Activated CD8-positive, alpha-beta T cell treated with anti-CD3 and anti-CD28 coated beads for 36 hours (primary cell): Measurements from ENCODE around the gene CALN1. TPM values are rescaled to one million over a fixed set of nuclear protein-coding genes. Genes with fewer than 3 reads are reported as not detected.

Source experiments
- ATAC-seq: fragments of 200-7000 bp; cut with Tn5 transposase; one replicate; pipeline ENCODE4 v1.10.0; 2021; ENCODE audit warnings: mild to moderate bottlenecking, moderate library complexity
- CTCF ChIA-PET: fragments of 350-600 bp; sonication (Branson Sonifier 250); formaldehyde crosslinking; loops from one replicate; lab custom pipeline; 2021; ENCODE audit warnings: antibody characterized with exemption; lab: Charles Lee
- POLR2A ChIA-PET: fragments of 350-600 bp; sonication (Branson Sonifier 250); formaldehyde crosslinking; loops from one replicate; lab custom pipeline; 2021; ENCODE audit warnings: antibody characterized with exemption; lab: Charles Lee
- DNase-seq: peaks from one replicate; pipeline ENCODE4 v3.0.0-alpha.2; 2020
- H3K27ac Mint-ChIP-seq: one replicate; pipeline ENCODE4 v1.8.0; 2021; ENCODE audit warnings: mild to moderate bottlenecking, mixed read lengths
- H3K27me3 Mint-ChIP-seq: one replicate; pipeline ENCODE4 v1.8.0; 2021; ENCODE audit warnings: mixed read lengths
- H3K36me3 Mint-ChIP-seq: one replicate; pipeline ENCODE4 v1.8.0; 2021; ENCODE audit warnings: low read depth, mixed read lengths
- H3K4me1 Mint-ChIP-seq: one replicate; pipeline ENCODE4 v1.8.0; 2021; ENCODE audit warnings: low read depth, mixed read lengths
- H3K4me3 Mint-ChIP-seq: one replicate; pipeline ENCODE4 v1.8.0; 2021; ENCODE audit warnings: mild to moderate bottlenecking, moderate library complexity, mixed read lengths
- H3K9me3 Mint-ChIP-seq: one replicate; pipeline ENCODE4 v1.8.0; 2021; ENCODE audit warnings: mixed read lengths
- intact Hi-C: fragments of 100-400 bp; cut with micrococcal nuclease; formaldehyde crosslinking; loops from one replicate; pipeline ENCODE4 v1.10.0; 2022
- total RNA-seq, 2 experiments: library from RNA; stranded (reverse); gene quantifications; one replicate each; pipeline ENCODE4 v1.2.3, GENCODE V29; 2021
- TF ChIP-seq, protein P1 (sequence below): fragments of 200-600 bp; IDR thresholded peaks from one replicate; pipeline ENCODE4 v1.8.0; 2022; ENCODE audit warnings: antibody characterized with exemption, mild to moderate bottlenecking

Gene CALN1
- total RNA-seq, 2 experiments from 2014 or later = 0.02 to 0.16 TPM

DNA sequence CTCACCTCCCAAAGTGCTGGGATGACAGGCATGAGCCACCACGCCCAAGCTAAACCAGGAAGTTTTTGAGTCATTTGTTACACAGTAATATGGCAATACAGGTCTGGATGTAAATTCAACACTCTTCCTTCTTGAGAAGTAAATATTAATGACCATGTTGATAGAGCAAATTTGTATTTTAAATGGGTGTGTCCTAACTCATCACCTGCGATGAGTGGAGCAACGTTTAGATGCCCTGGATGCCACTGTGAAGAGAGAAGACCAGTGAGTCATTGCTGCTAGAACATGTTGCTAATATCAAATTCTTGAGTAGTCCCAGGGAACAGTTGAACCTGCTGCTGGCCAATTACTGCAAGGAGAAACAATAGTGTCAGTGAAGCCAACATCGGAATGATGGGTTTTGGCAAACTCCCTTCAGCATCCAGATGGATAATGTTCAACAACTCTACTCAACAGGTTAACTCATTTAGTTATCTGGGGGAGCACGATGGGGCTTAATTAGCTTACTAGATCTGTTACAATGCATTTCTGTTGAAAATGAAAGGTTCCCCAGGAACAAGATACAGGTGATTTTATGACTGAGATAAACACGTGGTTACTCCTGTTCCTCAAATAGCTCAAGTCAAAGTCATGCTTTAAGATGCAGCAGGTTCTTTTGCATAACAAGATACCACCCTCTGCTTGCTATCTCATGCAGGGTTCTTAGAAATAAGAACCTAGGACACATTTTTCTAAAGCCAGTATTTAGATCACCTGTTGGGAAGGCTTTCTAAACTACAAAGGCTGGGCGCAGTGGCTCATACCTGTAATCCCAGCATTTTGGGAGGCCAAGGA lies 146.8 kb downstream of the CALN1 start:
- ChIA-PET CTCF (interaction anchor here (0.9 kb wide), 1 partner anchor 68 kb away, joined by 3 read pairs; no protein-coding TSS in a partner anchor), POLR2A (no interaction called here)
- intact Hi-C loops = no loop called here
- H3K36me3 Mint-ChIP-seq = no peaks in the 10 kb centered on the region
- H3K27ac Mint-ChIP-seq = no peak overlapping the region
- DNase-seq (no peak), ATAC-seq (no peak)
- H3K4me1 Mint-ChIP-seq = no peaks in the 10 kb centered on the region
- peaks cover 8% of the 10 kb centered on the region for H3K9me3 Mint-ChIP-seq
- no peaks in the 10 kb centered on the region for H3K27me3 Mint-ChIP-seq
- no peak overlapping the region for H3K4me3 Mint-ChIP-seq
- TF ChIP-seq, protein P1, sequence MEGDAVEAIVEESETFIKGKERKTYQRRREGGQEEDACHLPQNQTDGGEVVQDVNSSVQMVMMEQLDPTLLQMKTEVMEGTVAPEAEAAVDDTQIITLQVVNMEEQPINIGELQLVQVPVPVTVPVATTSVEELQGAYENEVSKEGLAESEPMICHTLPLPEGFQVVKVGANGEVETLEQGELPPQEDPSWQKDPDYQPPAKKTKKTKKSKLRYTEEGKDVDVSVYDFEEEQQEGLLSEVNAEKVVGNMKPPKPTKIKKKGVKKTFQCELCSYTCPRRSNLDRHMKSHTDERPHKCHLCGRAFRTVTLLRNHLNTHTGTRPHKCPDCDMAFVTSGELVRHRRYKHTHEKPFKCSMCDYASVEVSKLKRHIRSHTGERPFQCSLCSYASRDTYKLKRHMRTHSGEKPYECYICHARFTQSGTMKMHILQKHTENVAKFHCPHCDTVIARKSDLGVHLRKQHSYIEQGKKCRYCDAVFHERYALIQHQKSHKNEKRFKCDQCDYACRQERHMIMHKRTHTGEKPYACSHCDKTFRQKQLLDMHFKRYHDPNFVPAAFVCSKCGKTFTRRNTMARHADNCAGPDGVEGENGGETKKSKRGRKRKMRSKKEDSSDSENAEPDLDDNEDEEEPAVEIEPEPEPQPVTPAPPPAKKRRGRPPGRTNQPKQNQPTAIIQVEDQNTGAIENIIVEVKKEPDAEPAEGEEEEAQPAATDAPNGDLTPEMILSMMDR = no peak

DNA sequence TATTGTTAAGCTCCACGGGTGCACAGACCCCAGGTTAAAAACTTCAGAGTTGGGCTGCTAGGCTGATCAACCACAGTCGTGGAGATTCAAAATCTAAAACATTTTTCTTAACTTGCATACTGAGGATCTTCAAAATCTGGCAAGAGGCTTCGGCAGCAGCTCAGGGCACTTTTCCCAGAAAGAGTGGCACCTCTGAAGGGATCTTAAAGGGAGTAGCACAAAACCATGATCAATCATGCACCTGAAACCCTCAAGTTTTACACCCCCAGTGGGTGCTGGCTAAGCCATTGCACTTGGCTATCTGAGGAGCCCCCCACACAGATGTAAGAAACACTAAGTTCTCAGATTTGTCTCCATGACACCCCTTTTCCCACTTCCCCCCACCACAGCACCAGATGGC lies 151.7 kb downstream of the CALN1 start:
- no peak for DNase-seq
- no peaks in the 10 kb centered on the region for H3K27me3 Mint-ChIP-seq
- no peak overlapping the region for H3K4me3 Mint-ChIP-seq
- H3K27ac Mint-ChIP-seq = no peak overlapping the region
- ATAC-seq = no peak
- intact Hi-C loops = no loop called here
- H3K4me1 Mint-ChIP-seq = no peaks in the 10 kb centered on the region
- ChIA-PET CTCF (no interaction called here), POLR2A (no interaction called here)
- H3K36me3 Mint-ChIP-seq = no peaks in the 10 kb centered on the region
- TF ChIP-seq, protein P1 = no peak
- no peaks in the 10 kb centered on the region for H3K9me3 Mint-ChIP-seq

DNA sequence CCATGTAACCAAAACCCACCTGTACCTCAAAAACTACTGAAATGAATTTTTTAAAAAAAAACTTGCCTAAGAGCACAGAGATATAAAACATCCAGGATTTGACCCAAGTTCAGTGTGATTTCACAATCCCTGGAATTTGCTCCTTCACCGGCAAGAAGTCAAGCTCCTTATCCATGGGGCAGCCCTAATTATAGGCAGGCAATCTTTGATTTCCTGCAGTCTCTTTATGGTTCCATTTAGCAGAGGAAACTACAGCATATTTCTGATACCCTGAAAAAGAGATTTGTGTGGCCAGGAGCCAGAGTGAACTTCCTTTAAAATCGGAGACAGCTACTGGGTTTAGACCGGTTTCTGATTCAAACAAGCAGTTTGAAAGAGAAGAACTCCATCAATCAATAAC lies 154.1 kb downstream of the CALN1 start:
- no peaks in the 10 kb centered on the region for H3K9me3 Mint-ChIP-seq
- no peak overlapping the region for H3K4me3 Mint-ChIP-seq
- H3K27ac Mint-ChIP-seq = no peak overlapping the region
- H3K36me3 Mint-ChIP-seq = no peaks in the 10 kb centered on the region
- TF ChIP-seq, protein P1 = no peak
- no peaks in the 10 kb centered on the region for H3K4me1 Mint-ChIP-seq
- ChIA-PET CTCF (no interaction called here), POLR2A (no interaction called here)
- DNase-seq (no peak), ATAC-seq (no peak)
- intact Hi-C loops = no loop called here
- H3K27me3 Mint-ChIP-seq = no peaks in the 10 kb centered on the region

DNA sequence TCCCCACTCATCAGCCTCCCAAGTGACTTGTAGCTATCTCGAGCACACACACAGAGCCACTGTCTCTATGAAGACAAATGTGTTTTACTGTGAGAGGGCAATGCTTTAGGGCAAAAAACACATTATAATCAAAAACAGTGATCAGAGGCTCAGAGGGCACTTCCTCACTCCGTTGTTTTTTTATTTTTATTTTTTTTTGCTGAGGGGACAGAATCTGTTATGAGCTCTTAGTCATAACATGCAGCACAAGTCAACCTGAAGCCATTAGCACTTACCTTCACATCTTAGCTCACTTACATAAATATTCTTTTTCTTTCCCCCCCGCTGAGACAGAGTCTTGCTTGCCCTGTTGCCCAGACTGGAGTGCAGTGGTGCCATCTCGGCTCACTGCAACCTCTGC lies 157.7 kb downstream of the CALN1 start:
- ChIA-PET POLR2A (no interaction called here), CTCF (no interaction called here)
- Mint-ChIP-seq H3K4me3 (no peak overlapping the region), H3K9me3 (peaks cover 10% of the 10 kb centered on the region), H3K36me3 (no peaks in the 10 kb centered on the region), H3K4me1 (no peaks in the 10 kb centered on the region), H3K27ac (no peak overlapping the region), H3K27me3 (no peaks in the 10 kb centered on the region)
- TF ChIP-seq, protein P1 = no peak
- DNase-seq (no peak), ATAC-seq (no peak)
- intact Hi-C loops = no loop called here

DNA sequence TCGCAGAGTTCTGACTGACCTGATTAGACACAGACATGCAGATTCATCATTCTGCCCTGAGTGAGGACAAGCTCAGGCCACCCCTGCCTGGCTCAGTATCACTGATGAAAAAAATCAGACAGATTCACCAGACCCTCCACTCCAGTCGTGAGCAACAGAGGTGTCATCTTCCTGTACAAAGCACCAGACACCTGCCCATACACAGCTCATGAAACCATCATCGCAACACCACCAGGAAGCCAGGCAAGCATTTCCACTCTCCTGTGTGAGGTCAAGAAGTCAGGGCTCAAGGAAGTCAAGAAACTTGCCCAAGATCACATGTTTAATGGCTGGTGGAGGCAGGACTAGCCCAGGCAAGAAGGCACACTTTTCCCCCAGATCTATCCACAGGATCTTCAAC lies 163.0 kb downstream of the CALN1 start:
- DNase-seq (no peak), ATAC-seq (no peak)
- H3K27me3 Mint-ChIP-seq = no peaks in the 10 kb centered on the region
- TF ChIP-seq, protein P1 = no peak
- no peak overlapping the region for H3K4me3 Mint-ChIP-seq
- peaks cover 16% of the 10 kb centered on the region for H3K9me3 Mint-ChIP-seq
- ChIA-PET CTCF (no interaction called here), POLR2A (no interaction called here)
- intact Hi-C loops = no loop called here
- no peak overlapping the region for H3K27ac Mint-ChIP-seq
- no peaks in the 10 kb centered on the region for H3K4me1 Mint-ChIP-seq
- no peaks in the 10 kb centered on the region for H3K36me3 Mint-ChIP-seq
